ENCODE results near the gene MCL1.

MCL1 gene

GRCh38 chr1:150543500-150544143, 35.8 kb downstream of the MCL1 start:
- Histone ChIP-seq H3K27ac (ENCODE audit: low read depth, low read length) (no peak overlapping the region), H3K9me3 (ENCODE audit: control insufficient read depth in 1 of 2, low read length in 2 of 2) (no peaks in the 10 kb centered on the region), H3K36me3 (ENCODE audit: control insufficient read depth in 1 of 2, insufficient read depth in 2 of 2, low read length in 2 of 2) (no peaks in the 10 kb centered on the region), H3K4me1 (ENCODE audit: control insufficient read depth in 1 of 2, insufficient read depth in 2 of 2, low read length in 2 of 2) (peaks cover 0 to 3% of the 10 kb centered on the region in 2 donors), H3K4me3 (ENCODE audit: low read depth in 1 of 2, low read length in 2 of 2) (no peak overlapping the region), H3K27me3 (ENCODE audit: control insufficient read depth in 1 of 2, insufficient read depth in 2 of 2, low read length in 2 of 2) (no peaks in the 10 kb centered on the region), H3K9ac (ENCODE audit: low read depth in 1 of 2, low read length in 2 of 2) (no peak overlapping the region)

- Histone ChIP-seq H3K9me3 (ENCODE audit: control insufficient read depth in 1 of 2, low read length in 2 of 2) (no peaks in the 10 kb centered on the region), H3K4me1 (ENCODE audit: control insufficient read depth in 1 of 2, insufficient read depth in 2 of 2, low read length in 2 of 2) (peaks cover 7 to 9% of the 10 kb centered on the region in 2 donors), H3K36me3 (ENCODE audit: control insufficient read depth in 1 of 2, insufficient read depth in 2 of 2, low read length in 2 of 2) (no peaks in the 10 kb centered on the region), H3K9ac (ENCODE audit: low read depth in 1 of 2, low read length in 2 of 2) (no peak overlapping the region), H3K27ac (ENCODE audit: low read depth, low read length) (no peak overlapping the region), H3K27me3 (ENCODE audit: control insufficient read depth in 1 of 2, insufficient read depth in 2 of 2, low read length in 2 of 2) (no peaks in the 10 kb centered on the region), H3K4me3 (ENCODE audit: low read depth in 1 of 2, low read length in 2 of 2) (no peak overlapping the region)
Observed at GRCh38 chr1:150537732-150538684, 41.4 kb downstream of the MCL1 start.

GRCh38 chr1:150536836-150537731, 42.3 kb downstream of the MCL1 start:
- Histone ChIP-seq H3K27me3 (ENCODE audit: control insufficient read depth in 1 of 2, insufficient read depth in 2 of 2, low read length in 2 of 2) (no peaks in the 10 kb centered on the region), H3K4me1 (ENCODE audit: control insufficient read depth in 1 of 2, insufficient read depth in 2 of 2, low read length in 2 of 2) (peaks cover 13 to 16% of the 10 kb centered on the region in 2 donors), H3K27ac (ENCODE audit: low read depth, low read length) (no peak overlapping the region), H3K9me3 (ENCODE audit: control insufficient read depth in 1 of 2, low read length in 2 of 2) (no peaks in the 10 kb centered on the region), H3K4me3 (ENCODE audit: low read depth in 1 of 2, low read length in 2 of 2) (no peak overlapping the region), H3K36me3 (ENCODE audit: control insufficient read depth in 1 of 2, insufficient read depth in 2 of 2, low read length in 2 of 2) (no peaks in the 10 kb centered on the region), H3K9ac (ENCODE audit: low read depth in 1 of 2, low read length in 2 of 2) (no peak overlapping the region)

- Histone ChIP-seq H3K27me3 (ENCODE audit: control insufficient read depth in 1 of 2, insufficient read depth in 2 of 2, low read length in 2 of 2) (no peaks in the 10 kb centered on the region), H3K36me3 (ENCODE audit: control insufficient read depth in 1 of 2, insufficient read depth in 2 of 2, low read length in 2 of 2) (no peaks in the 10 kb centered on the region), H3K9me3 (ENCODE audit: control insufficient read depth in 1 of 2, low read length in 2 of 2) (no peaks in the 10 kb centered on the region), H3K9ac (ENCODE audit: low read depth in 1 of 2, low read length in 2 of 2) (no peak overlapping the region), H3K4me1 (ENCODE audit: control insufficient read depth in 1 of 2, insufficient read depth in 2 of 2, low read length in 2 of 2) (peaks cover 17 to 18% of the 10 kb centered on the region in 2 donors), H3K4me3 (ENCODE audit: low read depth in 1 of 2, low read length in 2 of 2) (no peak overlapping the region), H3K27ac (ENCODE audit: low read depth, low read length) (no peak overlapping the region)
Observed at GRCh38 chr1:150535511-150536287, 43.7 kb downstream of the MCL1 start.

GRCh38 chr1:150534002-150534401, 45.4 kb downstream of the MCL1 start:
- Histone ChIP-seq H3K4me3 (ENCODE audit: low read depth in 1 of 2, low read length in 2 of 2) (no peak overlapping the region), H3K9me3 (ENCODE audit: control insufficient read depth in 1 of 2, low read length in 2 of 2) (no peaks in the 10 kb centered on the region), H3K9ac (ENCODE audit: low read depth in 1 of 2, low read length in 2 of 2) (peak overlapping the region in 1 of 2 donors; percentile 6), H3K4me1 (ENCODE audit: control insufficient read depth in 1 of 2, insufficient read depth in 2 of 2, low read length in 2 of 2) (peaks cover 21 to 22% of the 10 kb centered on the region in 2 donors), H3K36me3 (ENCODE audit: control insufficient read depth in 1 of 2, insufficient read depth in 2 of 2, low read length in 2 of 2) (no peaks in the 10 kb centered on the region), H3K27me3 (ENCODE audit: control insufficient read depth in 1 of 2, insufficient read depth in 2 of 2, low read length in 2 of 2) (no peaks in the 10 kb centered on the region), H3K27ac (ENCODE audit: low read depth, low read length) (no peak overlapping the region)

GRCh38 chr1:150532860-150533259, 46.5 kb downstream of the MCL1 start:
- peak overlapping the region in 1 of 2 donors; percentile 15 for H3K4me3 ChIP-seq (ENCODE audit: low read depth in 1 of 2, low read length in 2 of 2)
- H3K36me3 ChIP-seq (ENCODE audit: control insufficient read depth in 1 of 2, insufficient read depth in 2 of 2, low read length in 2 of 2) = no peaks in the 10 kb centered on the region
- H3K9me3 ChIP-seq (ENCODE audit: control insufficient read depth in 1 of 2, low read length in 2 of 2) = no peaks in the 10 kb centered on the region
- H3K27me3 ChIP-seq (ENCODE audit: control insufficient read depth in 1 of 2, insufficient read depth in 2 of 2, low read length in 2 of 2) = no peaks in the 10 kb centered on the region
- H3K9ac ChIP-seq (ENCODE audit: low read depth in 1 of 2, low read length in 2 of 2) = peak overlapping the region; percentile 48 to 57
- peak overlapping the region; percentile 30 for H3K27ac ChIP-seq (ENCODE audit: low read depth, low read length)
- H3K4me1 ChIP-seq (ENCODE audit: control insufficient read depth in 1 of 2, insufficient read depth in 2 of 2, low read length in 2 of 2) = peaks cover 24 to 27% of the 10 kb centered on the region in 2 donors

- H3K27ac ChIP-seq (ENCODE audit: low read depth, low read length) = no peak overlapping the region
- H3K9ac ChIP-seq (ENCODE audit: low read depth in 1 of 2, low read length in 2 of 2) = no peak overlapping the region
- no peaks in the 10 kb centered on the region for H3K36me3 ChIP-seq (ENCODE audit: control insufficient read depth in 1 of 2, insufficient read depth in 2 of 2, low read length in 2 of 2)
- no peaks in the 10 kb centered on the region for H3K27me3 ChIP-seq (ENCODE audit: control insufficient read depth in 1 of 2, insufficient read depth in 2 of 2, low read length in 2 of 2)
- peaks cover 24 to 27% of the 10 kb centered on the region in 2 donors for H3K4me1 ChIP-seq (ENCODE audit: control insufficient read depth in 1 of 2, insufficient read depth in 2 of 2, low read length in 2 of 2)
- no peaks in the 10 kb centered on the region for H3K9me3 ChIP-seq (ENCODE audit: control insufficient read depth in 1 of 2, low read length in 2 of 2)
- H3K4me3 ChIP-seq (ENCODE audit: low read depth in 1 of 2, low read length in 2 of 2) = no peak overlapping the region
Observed at GRCh38 chr1:150530491-150531159, 48.8 kb downstream of the MCL1 start.

- Histone ChIP-seq H3K9me3 (ENCODE audit: control insufficient read depth in 1 of 2, low read length in 2 of 2) (no peaks in the 10 kb centered on the region), H3K4me3 (ENCODE audit: low read depth in 1 of 2, low read length in 2 of 2) (no peak overlapping the region), H3K9ac (ENCODE audit: low read depth in 1 of 2, low read length in 2 of 2) (peak overlapping the region in 1 of 2 donors; percentile 52), H3K27ac (ENCODE audit: low read depth, low read length) (peak overlapping the region; percentile 66), H3K4me1 (ENCODE audit: control insufficient read depth in 1 of 2, insufficient read depth in 2 of 2, low read length in 2 of 2) (peaks cover 21 to 25% of the 10 kb centered on the region in 2 donors), H3K36me3 (ENCODE audit: control insufficient read depth in 1 of 2, insufficient read depth in 2 of 2, low read length in 2 of 2) (no peaks in the 10 kb centered on the region), H3K27me3 (ENCODE audit: control insufficient read depth in 1 of 2, insufficient read depth in 2 of 2, low read length in 2 of 2) (no peaks in the 10 kb centered on the region)
Observed at GRCh38 chr1:150529017-150529416, 50.4 kb downstream of the MCL1 start.

GRCh38 chr1:150528196-150528595, 51.2 kb downstream of the MCL1 start:
- Histone ChIP-seq H3K9ac (ENCODE audit: low read depth in 1 of 2, low read length in 2 of 2) (no peak overlapping the region), H3K36me3 (ENCODE audit: control insufficient read depth in 1 of 2, insufficient read depth in 2 of 2, low read length in 2 of 2) (no peaks in the 10 kb centered on the region), H3K27ac (ENCODE audit: low read depth, low read length) (no peak overlapping the region), H3K4me1 (ENCODE audit: control insufficient read depth in 1 of 2, insufficient read depth in 2 of 2, low read length in 2 of 2) (peaks cover 17 to 22% of the 10 kb centered on the region in 2 donors), H3K27me3 (ENCODE audit: control insufficient read depth in 1 of 2, insufficient read depth in 2 of 2, low read length in 2 of 2) (no peaks in the 10 kb centered on the region), H3K9me3 (ENCODE audit: control insufficient read depth in 1 of 2, low read length in 2 of 2) (no peaks in the 10 kb centered on the region), H3K4me3 (ENCODE audit: low read depth in 1 of 2, low read length in 2 of 2) (no peak overlapping the region)
